Mesenchymal stem cell (in vitro differentiated cells and primary cell): ENCODE measurements around the gene PHF23.

ENCODE experiments used
- DNase-seq: peaks from one replicate; pipeline ENCODE4 v3.0.0-alpha.2; 2013
- H2AFZ ChIP-seq: one replicate; pipeline ENCODE4 v1.6.1; 2013; ENCODE audit warnings: low read depth, mild to moderate bottlenecking, control low read depth, inconsistent platforms, low read length, moderate library complexity
- H2AK5ac ChIP-seq: 2 replicates; pipeline ENCODE4 v1.6.1; 2013; ENCODE audit warnings: low read length, moderate library complexity, mild to moderate bottlenecking, inconsistent platforms; ENCODE audit not compliant: severe bottlenecking
- H2BK120ac ChIP-seq: one replicate; pipeline ENCODE4 v1.6.1; 2013; ENCODE audit warnings: low read depth, mild to moderate bottlenecking, inconsistent platforms, low read length, moderate library complexity
- H2BK12ac ChIP-seq, 2 experiments: one replicate each; pipeline ENCODE4 v1.6.1; 2013; ENCODE audit warnings: inconsistent platforms in 2 of 2, low read length in 2 of 2, mild to moderate bottlenecking in 2 of 2, moderate library complexity in 2 of 2, control low read depth in 1 of 2
- H2BK15ac ChIP-seq: one replicate; pipeline ENCODE4 v1.6.1; 2013; ENCODE audit warnings: mild to moderate bottlenecking, low read depth, inconsistent platforms; ENCODE audit not compliant: poor library complexity, severe bottlenecking
- H2BK5ac ChIP-seq: 2 replicates; pipeline ENCODE4 v1.6.1; 2013; ENCODE audit warnings: low read depth, mild to moderate bottlenecking, low read length, control low read depth, inconsistent platforms; ENCODE audit not compliant: poor library complexity, severe bottlenecking
- H3K14ac ChIP-seq, 2 experiments: one replicate each; pipeline ENCODE4 v1.6.1; 2013; ENCODE audit warnings: inconsistent platforms in 2 of 2, low read length in 2 of 2, control low read depth in 1 of 2, mild to moderate bottlenecking in 1 of 2, moderate library complexity in 1 of 2
- H3K18ac ChIP-seq, 2 experiments: one replicate each; pipeline ENCODE4 v1.6.1; 2013; ENCODE audit warnings: inconsistent platforms in 2 of 2, low read length in 2 of 2, control low read depth in 1 of 2, low read depth in 1 of 2, mild to moderate bottlenecking in 1 of 2
- H3K23ac ChIP-seq, 2 experiments: one replicate each; pipeline ENCODE4 v1.6.1; 2013; ENCODE audit warnings: inconsistent platforms in 2 of 2, low read length in 2 of 2, mild to moderate bottlenecking in 2 of 2, moderate library complexity in 2 of 2, control low read depth in 1 of 2
- H3K27ac ChIP-seq: 2 replicates; pipeline ENCODE4 v1.5.1; 2013; ENCODE audit warnings: mild to moderate bottlenecking, moderate library complexity, low read length, control low read depth, inconsistent platforms; ENCODE audit not compliant: poor library complexity, severe bottlenecking
- H3K27me3 ChIP-seq, 2 experiments: 2 replicates each; pipeline versions ENCODE4 v1.6.1 to v1.7.0; 2013; ENCODE audit warnings: low read length in 2 of 2, mild to moderate bottlenecking in 2 of 2, moderate library complexity in 2 of 2, control low read depth in 1 of 2, inconsistent platforms in 1 of 2; ENCODE audit not compliant: control insufficient read depth in 1 of 2, insufficient read depth in 1 of 2
- H3K36me3 ChIP-seq, 2 experiments: 2 replicates each; pipeline versions ENCODE4 v1.6.1 to v1.7.0; 2013; ENCODE audit warnings: low read length in 2 of 2, control low read depth in 1 of 2, inconsistent platforms in 1 of 2, low read depth in 1 of 2, mild to moderate bottlenecking in 1 of 2; ENCODE audit not compliant: insufficient read depth in 2 of 2, control insufficient read depth in 1 of 2
- H3K4ac ChIP-seq, 2 experiments: one replicate each; pipeline ENCODE4 v1.6.1; 2013; ENCODE audit warnings: inconsistent platforms in 2 of 2, low read length in 2 of 2, mild to moderate bottlenecking in 2 of 2, moderate library complexity in 2 of 2, control low read depth in 1 of 2, low read depth in 1 of 2
- H3K4me1 ChIP-seq: 2 replicates; pipeline ENCODE4 v1.6.1; 2013; ENCODE audit warnings: low read depth, low read length, control low read depth; ENCODE audit not compliant: control insufficient read depth, insufficient read depth
- H3K4me2 ChIP-seq: 2 replicates; pipeline ENCODE4 v1.6.1; 2013; ENCODE audit warnings: low read length, mild to moderate bottlenecking, inconsistent platforms; ENCODE audit not compliant: poor library complexity, severe bottlenecking
- H3K4me3 ChIP-seq, 2 experiments: 2 replicates each; pipeline versions ENCODE4 v1.5.1 to v1.7.0; 2013; ENCODE audit warnings: low read length in 2 of 2, mild to moderate bottlenecking in 2 of 2, control low read depth in 1 of 2, low read depth in 1 of 2; ENCODE audit not compliant: insufficient read depth in 1 of 2
- H3K79me1 ChIP-seq: replicated peaks from 2 replicates; pipeline ENCODE4 v1.6.1; 2013; ENCODE audit warnings: mild to moderate bottlenecking, control low read depth, low read length, inconsistent platforms; ENCODE audit not compliant: poor library complexity, severe bottlenecking
- H3K9ac ChIP-seq: 2 replicates; pipeline ENCODE4 v1.7.0; 2013; ENCODE audit warnings: mild to moderate bottlenecking, low read length, moderate library complexity
- H3K9me3 ChIP-seq: 2 replicates; pipeline ENCODE4 v1.7.0; 2013; ENCODE audit warnings: mild to moderate bottlenecking, low read length; ENCODE audit not compliant: control insufficient read depth
- H4K8ac ChIP-seq: one replicate; pipeline ENCODE4 v1.6.1; 2013; ENCODE audit warnings: inconsistent platforms, mild to moderate bottlenecking, low read length, moderate library complexity
- H4K91ac ChIP-seq: one replicate; pipeline ENCODE4 v1.6.1; 2013; ENCODE audit warnings: mild to moderate bottlenecking, low read length, inconsistent platforms
- WGBS: methylation state at CpG from one replicate; pipeline ENCODE4 v1.1.7; 2013; ENCODE audit warnings: mixed read lengths; 5-methylcytosine and 5-hydroxymethylcytosine counted together

The PHF23 gene

GRCh38 chr17:7214300-7215135 is 24.7 kb downstream of the PHF23 start:
- H4K8ac ChIP-seq: no peak overlapping the region
- under 1% methylated on average over 45 of the region's 45 CpGs for WGBS
- H3K18ac ChIP-seq: peak overlapping the region; percentile 26 to 42
- H3K14ac ChIP-seq: no peak overlapping the region
- H2BK12ac ChIP-seq: no peak overlapping the region
- no peak overlapping the region for H2BK5ac ChIP-seq
- no peak overlapping the region for H3K23ac ChIP-seq
- H3K4me1 ChIP-seq: peaks cover 40% of the 10 kb centered on the region
- H2BK15ac ChIP-seq: no peak overlapping the region
- H4K91ac ChIP-seq: no peak overlapping the region
- peak overlapping the region; percentile 45 for H3K27ac ChIP-seq
- peaks cover 23% of the 10 kb centered on the region for H3K79me1 ChIP-seq
- H3K4ac ChIP-seq: no peak overlapping the region
- H2BK120ac ChIP-seq: no peak overlapping the region
- H3K9ac ChIP-seq: peak overlapping the region; percentile 89
- no peaks in the 10 kb centered on the region for H3K27me3 ChIP-seq
- no peaks in the 10 kb centered on the region for H3K9me3 ChIP-seq
- H2AK5ac ChIP-seq: no peak overlapping the region
- H3K36me3 ChIP-seq: peaks cover 1 to 3% of the 10 kb centered on the region in 2 experiments
- peak overlapping the region; percentile 84 for H3K4me2 ChIP-seq
- H2AFZ ChIP-seq: no peak overlapping the region
- peak; percentile 98 for DNase-seq
- peak overlapping the region; percentile 51 to 82 for H3K4me3 ChIP-seq

DNA sequence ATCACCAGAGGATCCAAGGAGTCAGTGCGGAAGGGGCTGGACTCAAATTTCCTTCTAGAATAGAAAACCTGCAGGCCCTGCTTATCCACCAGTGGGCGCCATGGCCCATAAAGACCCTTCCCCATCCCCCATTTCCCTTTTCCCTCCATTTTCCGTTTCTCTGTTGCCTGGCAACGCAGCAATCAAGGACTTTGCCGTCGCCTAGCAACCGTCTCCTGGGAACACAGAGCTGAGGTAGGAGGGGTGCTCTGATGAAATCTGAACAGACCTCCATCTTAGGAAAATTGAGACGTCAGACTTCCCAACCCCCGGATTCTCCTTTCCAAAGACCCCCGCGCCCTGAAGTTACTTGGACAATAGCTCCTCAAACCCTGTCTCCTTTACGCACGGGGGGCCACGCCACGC is 25.4 kb downstream of the PHF23 start:
- Histone ChIP-seq H2BK5ac (no peak overlapping the region), H3K14ac (no peak overlapping the region), H3K36me3 (peaks cover 3 to 7% of the 10 kb centered on the region in 2 experiments), H2BK15ac (no peak overlapping the region), H2AFZ (no peak overlapping the region), H3K9me3 (no peaks in the 10 kb centered on the region), H3K4ac (no peak overlapping the region), H2AK5ac (no peak overlapping the region), H2BK12ac (no peak overlapping the region), H3K27ac (no peak overlapping the region), H2BK120ac (no peak overlapping the region), H4K91ac (no peak overlapping the region), H3K18ac (peak overlapping the region in 1 of 2 experiments; percentile 42), H3K23ac (no peak overlapping the region), H3K79me1 (peaks cover 22% of the 10 kb centered on the region), H3K9ac (peak overlapping the region; percentile 89), H3K4me2 (peak overlapping the region; percentile 84), H4K8ac (no peak overlapping the region), H3K4me1 (peaks cover 35% of the 10 kb centered on the region), H3K4me3 (peak overlapping the region; percentile 41 to 82), H3K27me3 (no peaks in the 10 kb centered on the region)
- DNase-seq: peak; percentile 95
- 7% methylated on average over 13 of the region's 15 CpGs for WGBS

DNA sequence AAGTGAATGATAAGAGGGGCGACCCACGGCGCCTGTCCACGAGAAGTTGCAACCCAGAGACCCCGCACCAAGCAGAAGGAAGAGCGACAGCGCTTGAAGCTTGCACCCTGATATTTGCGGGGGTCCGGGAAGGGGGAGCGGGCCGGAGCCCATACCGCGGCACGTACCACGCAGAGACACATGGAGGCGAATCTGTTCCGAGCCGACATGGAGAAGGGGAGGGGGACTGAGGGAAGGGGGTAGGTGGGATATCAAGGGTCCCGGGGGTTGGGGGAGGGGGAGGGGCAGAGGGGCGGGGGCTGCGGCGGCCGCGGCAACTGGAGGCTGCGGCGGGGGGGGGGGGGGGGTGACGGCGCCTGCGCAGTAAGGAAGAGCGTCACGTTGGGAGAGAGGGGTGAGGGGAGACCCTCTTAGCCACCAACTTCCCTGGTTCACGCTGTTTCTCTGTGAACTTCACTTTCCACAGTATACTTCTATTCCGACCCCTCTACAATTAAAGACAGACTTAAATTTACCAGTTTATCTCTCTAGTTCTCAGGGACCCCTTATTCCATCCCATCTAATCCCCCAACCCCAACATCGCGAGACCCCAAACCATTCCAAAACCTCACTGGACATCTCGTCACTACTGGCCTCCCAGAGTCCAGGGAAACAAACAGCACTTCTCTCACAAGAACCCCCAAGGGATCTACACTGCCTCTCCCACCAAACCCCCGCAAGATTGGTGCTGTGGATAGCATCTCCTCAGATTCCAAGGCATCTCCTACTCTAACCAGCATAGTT is 27.6 kb downstream of the PHF23 start:
- H3K4me1 ChIP-seq: peaks cover 30% of the 10 kb centered on the region
- no peak overlapping the region for H3K23ac ChIP-seq
- no peak overlapping the region for H3K4ac ChIP-seq
- WGBS: 36% methylated on average over 24 of the region's 37 CpGs
- H4K91ac ChIP-seq: no peak overlapping the region
- peaks cover 3 to 27% of the 10 kb centered on the region in 2 experiments for H3K36me3 ChIP-seq
- no peak overlapping the region for H2BK15ac ChIP-seq
- no peak overlapping the region for H2BK120ac ChIP-seq
- peak overlapping the region in 1 of 2 experiments; percentile 35 for H2BK12ac ChIP-seq
- no peak overlapping the region for H2BK5ac ChIP-seq
- no peak overlapping the region for H3K14ac ChIP-seq
- H2AK5ac ChIP-seq: no peak overlapping the region
- no peak overlapping the region for H3K4me3 ChIP-seq
- peaks cover 32% of the 10 kb centered on the region for H3K79me1 ChIP-seq
- peak overlapping the region; percentile 73 for H3K9ac ChIP-seq
- no peaks in the 10 kb centered on the region for H3K9me3 ChIP-seq
- no peaks in the 10 kb centered on the region for H3K27me3 ChIP-seq
- no peak overlapping the region for H3K27ac ChIP-seq
- H3K4me2 ChIP-seq: no peak overlapping the region
- no peak overlapping the region for H3K18ac ChIP-seq
- no peak for DNase-seq
- no peak overlapping the region for H2AFZ ChIP-seq
- no peak overlapping the region for H4K8ac ChIP-seq
